SK-N-SH (cell line): ENCODE results near the gene ART5. TPM values are rescaled to one million over a fixed set of nuclear protein-coding genes. Genes with fewer than 3 reads are reported as not detected.

ENCODE experiments used
- CTCF ChIA-PET: fragments of 300-600, 350-600 bp; formaldehyde crosslinking; extraction: SDS; loops from one replicate; lab custom pipeline; 2021; lab: Yijun Ruan, JAX
- POLR2A ChIA-PET: fragments of 350-600 bp; sonication (Branson Sonifier 250); formaldehyde crosslinking; extraction: SDS; loops from one replicate; lab custom pipeline; 2020; ENCODE audit warnings: antibody characterized with exemption, inconsistent platforms; lab: Yijun Ruan, JAX
- DNase-seq: peaks from one replicate; pipeline ENCODE4 v3.0.0; 2012
- H2AFZ ChIP-seq: fragments of 200-600 bp; sonication (generic); 2 replicates; pipeline ENCODE4 v1.8.1; 2016; ENCODE audit warnings: antibody characterized with exemption, mild to moderate bottlenecking, low read depth
- H3F3A ChIP-seq: fragments of 200-600 bp; sonication (generic); replicated peaks from 2 replicates; pipeline ENCODE3; 2016; ENCODE audit warnings: antibody characterized with exemption, mild to moderate bottlenecking; ENCODE audit not compliant: insufficient read depth
- H3K27ac ChIP-seq, 2 experiments: fragments of 200-500 bp in 1 of 2; fragments of 200-600 bp in 1 of 2; sonication (Bioruptor generic) in 1 of 2; sonication (generic), shearing (Covaris generic) in 1 of 2; 2 replicates each; pipeline versions ENCODE4 v1.5.1 to v1.6.1; 2014 to 2016; ENCODE audit warnings: low read depth in 2 of 2, inconsistent platforms in 1 of 2, low read length in 1 of 2, mild to moderate bottlenecking in 1 of 2, mixed read lengths in 1 of 2
- H3K27me3 ChIP-seq: fragments of 200-600 bp; sonication (generic), shearing (Covaris generic); 2 replicates; pipeline ENCODE4 v1.6.1; 2016; ENCODE audit warnings: mixed run types; ENCODE audit not compliant: insufficient read depth
- H3K36me3 ChIP-seq, 2 experiments: fragments of 200-500 bp in 1 of 2; fragments of 200-600 bp in 1 of 2; sonication (Bioruptor generic) in 1 of 2; sonication (generic) in 1 of 2; replicated peaks in 1 of 2; 2 replicates each; pipeline versions ENCODE3 to v1.5.1; 2014 to 2016; ENCODE audit warnings: low read length in 1 of 2, mild to moderate bottlenecking in 1 of 2; ENCODE audit not compliant: insufficient read depth in 2 of 2, control insufficient read depth in 1 of 2
- H3K4me1 ChIP-seq, 2 experiments: fragments of 200-500 bp in 1 of 2; fragments of 200-600 bp in 1 of 2; sonication (Bioruptor generic) in 1 of 2; sonication (generic), shearing (Covaris generic) in 1 of 2; 2 replicates each; pipeline versions ENCODE4 v1.5.1 to v1.6.1; 2014 to 2016; ENCODE audit warnings: low read depth in 1 of 2, low read length in 1 of 2, mixed run types in 1 of 2; ENCODE audit not compliant: insufficient read depth in 2 of 2, control insufficient read depth in 1 of 2
- H3K4me2 ChIP-seq: fragments of 200-600 bp; sonication (generic), shearing (Covaris generic); 2 replicates; pipeline ENCODE4 v1.6.1; 2017; ENCODE audit warnings: mixed run types
- H3K4me3 ChIP-seq, 2 experiments: fragments of 200-500 bp in 1 of 2; fragments of 200-600 bp in 1 of 2; sonication (Bioruptor generic) in 1 of 2; sonication (generic), shearing (Covaris generic) in 1 of 2; 2 replicates each; pipeline versions ENCODE4 v1.5.1 to v1.8.1; 2014 to 2016; ENCODE audit warnings: low read depth in 2 of 2, inconsistent platforms in 1 of 2, low read length in 1 of 2, mild to moderate bottlenecking in 1 of 2, mixed read lengths in 1 of 2, moderate library complexity in 1 of 2
- H3K79me2 ChIP-seq: fragments of 200-600 bp; sonication (generic); 2 replicates; pipeline ENCODE4 v1.8.1; 2017; ENCODE audit warnings: mild to moderate bottlenecking; ENCODE audit not compliant: insufficient read depth
- H3K9ac ChIP-seq: fragments of 200-600 bp; sonication (generic); 2 replicates; pipeline ENCODE4 v1.6.1; 2017; ENCODE audit warnings: mixed run types
- H3K9me2 ChIP-seq: fragments of 200-600 bp; sonication (generic); 2 replicates; pipeline ENCODE4 v1.6.1; 2017; ENCODE audit warnings: mixed run types
- H3K9me3 ChIP-seq: fragments of 200-600 bp; sonication (generic); 2 replicates; pipeline ENCODE4 v1.6.1; 2017; ENCODE audit warnings: mixed run types, mild to moderate bottlenecking, moderate library complexity
- H4K20me1 ChIP-seq: fragments of 200-600 bp; sonication (generic); 2 replicates; pipeline ENCODE4 v1.6.1; 2017; ENCODE audit warnings: mild to moderate bottlenecking, mixed run types; ENCODE audit not compliant: insufficient read depth
- EP300 ChIP-seq, 2 experiments: IDR thresholded peaks; 2 replicates each; pipeline versions ENCODE4 v1.4.0 to v1.6.1; 2012; ENCODE audit warnings: borderline replicate concordance in 1 of 2, low read depth in 1 of 2, low read length in 1 of 2
- EZH2phosphoT487 ChIP-seq: fragments of 200-600 bp; sonication (generic); IDR thresholded peaks from 2 replicates; pipeline ENCODE4 v1.6.1; 2017; ENCODE audit warnings: low read depth, mixed run types, mild to moderate bottlenecking, antibody characterized with exemption, moderate library complexity, borderline replicate concordance
- FOSL2 ChIP-seq: IDR thresholded peaks from 2 replicates; pipeline ENCODE4 v1.4.0; 2012; ENCODE audit warnings: low read depth, mild to moderate bottlenecking, moderate library complexity, borderline replicate concordance
- FOXJ3 ChIP-seq: sonication (generic); formaldehyde crosslinking; IDR thresholded peaks from 2 replicates; pipeline ENCODE4 v1.5.1; 2020; ENCODE audit warnings: mild to moderate bottlenecking, missing genetic modification reagents
- FOXM1 ChIP-seq: IDR thresholded peaks from 2 replicates; pipeline ENCODE4 v1.4.0; 2012; ENCODE audit warnings: low read depth, mild to moderate bottlenecking
- GATA2 ChIP-seq: sonication (generic); formaldehyde crosslinking; IDR thresholded peaks from 2 replicates; pipeline ENCODE4 v1.5.0; 2020; ENCODE audit warnings: mild to moderate bottlenecking, missing genetic modification reagents
- JUND ChIP-seq: IDR thresholded peaks from 2 replicates; pipeline ENCODE4 v1.4.0; 2012
- MAX ChIP-seq: IDR thresholded peaks from 2 replicates; pipeline ENCODE4 v1.4.0; 2012; ENCODE audit warnings: low read depth
- MEF2A ChIP-seq: IDR thresholded peaks from 2 replicates; pipeline ENCODE4 v1.4.0; 2012; ENCODE audit warnings: low read depth, borderline replicate concordance
- MXI1 ChIP-seq: IDR thresholded peaks from 2 replicates; pipeline ENCODE4 v1.6.1; 2012; ENCODE audit warnings: mild to moderate bottlenecking, low read depth, low read length, improper control_type of control experiment
- PBX3 ChIP-seq: IDR thresholded peaks from 2 replicates; pipeline ENCODE4; 2012
- RAD21 ChIP-seq: IDR thresholded peaks from 2 replicates; pipeline ENCODE4 v1.6.1; 2012; ENCODE audit warnings: mild to moderate bottlenecking, low read length
- RCOR1 ChIP-seq: fragments of 150-350 bp; IDR thresholded peaks from 2 replicates; pipeline ENCODE4 v1.6.1; 2017; ENCODE audit warnings: antibody characterized with exemption, low read length
- REST ChIP-seq: IDR thresholded peaks from 2 replicates; pipeline ENCODE4 v1.6.1; 2012; ENCODE audit warnings: mild to moderate bottlenecking, low read depth, low read length, moderate library complexity
- RXRA ChIP-seq: IDR thresholded peaks from 2 replicates; pipeline ENCODE4 v1.4.0; 2012; ENCODE audit warnings: low read depth, mild to moderate bottlenecking, borderline replicate concordance
- TCF12 ChIP-seq: IDR thresholded peaks from 2 replicates; pipeline ENCODE4 v1.4.0; 2012
- TEAD4 ChIP-seq: IDR thresholded peaks from 2 replicates; pipeline ENCODE4 v1.4.0; 2012; ENCODE audit warnings: mild to moderate bottlenecking, borderline replicate concordance; ENCODE audit not compliant: insufficient read depth
- USF1 ChIP-seq: IDR thresholded peaks from 2 replicates; pipeline ENCODE4 v1.4.0; 2012; ENCODE audit warnings: low read depth, borderline replicate concordance
- USF2 ChIP-seq: fragments of 150-350 bp; IDR thresholded peaks from 2 replicates; pipeline ENCODE4 v1.6.1; 2017; ENCODE audit warnings: antibody characterized with exemption, low read length, low read depth, borderline replicate concordance
- YY1 ChIP-seq: IDR thresholded peaks from 2 replicates; pipeline ENCODE4 v1.4.0; 2012; ENCODE audit warnings: low read depth, mild to moderate bottlenecking
- WGBS: methylation state at CpG from one replicate; pipeline ENCODE4 v1.1.6; 2017; ENCODE audit warnings: low lambda C conversion rate; 5-methylcytosine and 5-hydroxymethylcytosine counted together
- polyA plus RNA-seq, 3 experiments: library from polyadenylated mRNA; depleted of rRNA; stranded (reverse); fragments of >200 nt; gene quantifications; 2 replicates each; pipeline ENCODE4 v1.2.3, GENCODE V29; 2012

ART5 gene
- polyA plus RNA-seq, 1 of the 3 experiments (the other 2 are of a cell fraction): 0.59 TPM

- H3F3A ChIP-seq: no peaks in the 10 kb centered on the region
- no peak overlapping the region for H3K4me2 ChIP-seq
- no peak overlapping the region for H3K9ac ChIP-seq
- DNase-seq: no peak
- WGBS: 98% methylated on average over 12 of the region's 12 CpGs
- H3K27ac ChIP-seq: no peak overlapping the region
- CTCF ChIA-PET: interaction anchor here (2.6 kb wide), 1 partner anchor 10 kb away, joined by 11 read pairs; no protein-coding TSS in a partner anchor
- TF ChIP-seq RXRA (no peak), FOXM1 (no peak), TCF12 (no peak), MEF2A (no peak), MXI1 (no peak), FOXJ3 (CRISPR knock-in tag) (no peak), FOSL2 (no peak), RAD21 (no peak), USF2 (no peak), PBX3 (no peak), EZH2phosphoT487 (no peak), REST (no peak), EP300 (IDR thresholded peaks at IDR 0.05; ENCODE audit: borderline replicate concordance in 1 of 2, low read depth in 1 of 2, low read length in 1 of 2) (no peak), MAX (no peak), JUND (no peak), USF1 (no peak), YY1 (no peak), GATA2 (CRISPR knock-in tag) (no peak), TEAD4 (no peak), RCOR1 (no peak)
- TF ChIP-seq, all 33 proteins: peak for 0
- Histone ChIP-seq H4K20me1 (no peaks in the 10 kb centered on the region), H2AFZ (no peak overlapping the region), H3K79me2 (no peaks in the 10 kb centered on the region), H3K27me3 (no peaks in the 10 kb centered on the region), H3K9me3 (no peaks in the 10 kb centered on the region), H3K9me2 (no peaks in the 10 kb centered on the region), H3K4me1 (no peaks in the 10 kb centered on the region), H3K4me3 (no peak overlapping the region), H3K36me3 (peaks cover 60 to 80% of the 10 kb centered on the region in 2 experiments)
- POLR2A ChIA-PET: no interaction called here
Observed at GRCh38 chr11:3684129-3684818, 42.5 kb upstream of the ART5 start.
